Spinal cord (tissue), 10 donors: ENCODE data around the gene APIP. TPM values are rescaled to one million over a fixed set of nuclear protein-coding genes. Genes with fewer than 3 reads are reported as not detected.

ENCODE experiments used
- DNase-seq, 6 donors: peaks; one replicate each; pipeline versions ENCODE4 v3.0.0 to v3.0.0-alpha.2; 2013 to 2015; ENCODE audit warnings: low spot score in 6 of 6, low read depth in 4 of 6
- H3K27ac ChIP-seq: one replicate; pipeline ENCODE4 v1.5.1; 2013; ENCODE audit warnings: low read depth, low read length, control low read depth
- H3K27me3 ChIP-seq: one replicate; pipeline ENCODE4 v1.6.1; 2013; ENCODE audit warnings: low read length; ENCODE audit not compliant: control insufficient read depth, insufficient read depth
- H3K36me3 ChIP-seq: one replicate; pipeline ENCODE4 v1.6.1; 2013; ENCODE audit warnings: low read length; ENCODE audit not compliant: control insufficient read depth, insufficient read depth
- H3K4me1 ChIP-seq: one replicate; pipeline ENCODE4 v1.6.1; 2013; ENCODE audit warnings: low read length; ENCODE audit not compliant: control insufficient read depth, insufficient read depth
- H3K4me3 ChIP-seq: one replicate; pipeline ENCODE4 v1.5.1; 2013; ENCODE audit warnings: low read depth, low read length, control low read depth
- H3K9me3 ChIP-seq: one replicate; pipeline ENCODE4 v1.6.1; 2013; ENCODE audit warnings: low read length; ENCODE audit not compliant: control insufficient read depth, insufficient read depth
- WGBS: methylation state at CpG from one replicate; pipeline ENCODE4 v1.1.5; 2013; ENCODE audit warnings: missing lambda C conversion rate; ENCODE audit not compliant: insufficient coverage; 5-methylcytosine and 5-hydroxymethylcytosine counted together
- polyA plus RNA-seq, 2 donors: library from polyadenylated mRNA; unstranded; fragments of 120-200 nt; gene quantifications; one replicate each; pipeline ENCODE4 v1.2.1, GENCODE V29; 2013; ENCODE audit not compliant: insufficient read length in 2 of 2
- total RNA-seq, 2 donors: library from RNA; depleted of rRNA in 1 of 2; stranded (reverse); fragments of 120-200 nt in 1 of 2; fragments of >200 nt in 1 of 2; gene quantifications; one replicate each; pipeline versions ENCODE4 v1.2.3 to v1.2.4, GENCODE V29; 2013 to 2014
- donor health status: healthy.

Gene APIP
- total and polyA plus RNA-seq, 4 donors, result 24.2 to 43.1 (median 32.6) TPM

DNA sequence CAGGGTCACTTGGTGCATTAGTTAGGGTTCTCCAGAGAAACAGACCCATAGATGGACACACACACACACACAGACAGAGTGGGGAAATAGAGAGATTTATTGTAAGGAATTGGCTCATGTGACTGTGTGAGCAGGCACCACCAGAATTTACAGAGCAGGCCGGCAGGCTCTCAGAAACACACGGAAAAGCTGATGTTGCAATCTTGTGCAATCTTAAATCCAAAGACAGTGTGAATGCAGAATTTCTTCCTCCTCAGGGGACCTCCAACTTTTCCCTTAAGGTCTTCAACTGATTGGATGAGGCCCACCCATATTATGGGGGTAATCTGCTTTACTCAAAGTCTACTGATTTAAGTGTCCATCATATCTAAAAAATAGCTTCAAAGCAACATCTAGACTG, 49.8 kb downstream of the APIP start:
- no peaks in the 10 kb centered on the region for H3K4me1 ChIP-seq
- H3K36me3 ChIP-seq, result no peaks in the 10 kb centered on the region
- no peak overlapping the region for H3K27ac ChIP-seq
- no peak overlapping the region for H3K4me3 ChIP-seq
- H3K27me3 ChIP-seq, result no peaks in the 10 kb centered on the region
- 100% methylated on average over 2 of the region's 2 CpGs for WGBS
- no peak for DNase-seq
- H3K9me3 ChIP-seq, result no peaks in the 10 kb centered on the region

DNA sequence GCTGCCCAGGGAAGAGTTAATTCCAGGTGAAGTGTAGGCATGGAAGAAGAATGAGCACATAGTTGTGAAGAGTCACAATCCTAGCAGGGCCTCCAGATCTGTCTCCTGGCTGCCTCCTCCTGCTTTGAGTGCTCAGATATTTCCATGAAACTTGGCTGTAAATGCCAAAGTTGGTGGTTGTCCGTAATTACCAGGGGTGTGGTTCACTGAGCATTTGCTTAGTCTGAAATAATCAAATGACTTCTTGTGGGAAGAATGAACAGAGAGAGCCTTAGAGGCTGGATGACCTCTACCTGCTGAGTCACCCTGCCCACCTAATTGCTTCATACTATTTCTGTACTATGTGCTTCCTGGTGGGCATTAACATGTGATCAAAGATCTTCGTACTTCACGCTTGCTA, 50.9 kb downstream of the APIP start:
- 95% methylated on average over 3 of the region's 3 CpGs for WGBS
- Histone ChIP-seq H3K4me1 (no peaks in the 10 kb centered on the region), H3K9me3 (no peaks in the 10 kb centered on the region), H3K27ac (no peak overlapping the region), H3K36me3 (no peaks in the 10 kb centered on the region), H3K27me3 (no peaks in the 10 kb centered on the region), H3K4me3 (no peak overlapping the region)
- no peak for DNase-seq

- no peak overlapping the region for H3K27ac ChIP-seq
- WGBS, result 92% methylated on average over 1 of the region's 2 CpGs
- no peaks in the 10 kb centered on the region for H3K4me1 ChIP-seq
- no peak for DNase-seq
- H3K4me3 ChIP-seq, result no peak overlapping the region
- no peaks in the 10 kb centered on the region for H3K9me3 ChIP-seq
- H3K27me3 ChIP-seq, result no peaks in the 10 kb centered on the region
- no peaks in the 10 kb centered on the region for H3K36me3 ChIP-seq
Observed at GRCh38 chr11:34864424-34864823, 51.8 kb downstream of the APIP start.

DNA sequence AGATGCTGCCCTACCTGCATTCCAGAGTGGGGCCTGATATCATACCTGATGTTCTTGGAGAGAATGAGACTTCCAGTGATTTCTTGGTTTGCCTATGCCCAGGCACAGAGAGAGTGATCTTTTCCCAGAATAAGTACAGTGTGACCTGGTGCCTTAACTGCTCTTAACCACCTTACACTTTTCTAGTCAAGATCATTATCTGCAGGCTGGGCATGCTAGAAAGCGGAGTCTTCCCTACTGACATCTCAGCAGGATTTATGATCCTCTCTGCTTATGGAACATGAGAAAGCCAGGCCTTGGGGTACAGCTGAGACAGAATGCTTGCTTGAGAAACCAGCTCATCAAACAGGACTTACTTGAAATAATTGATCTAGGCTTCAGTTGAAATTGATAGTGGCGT, 53.1 kb downstream of the APIP start:
- Histone ChIP-seq H3K27me3 (no peaks in the 10 kb centered on the region), H3K4me3 (no peak overlapping the region), H3K9me3 (no peaks in the 10 kb centered on the region), H3K4me1 (no peaks in the 10 kb centered on the region), H3K27ac (no peak overlapping the region), H3K36me3 (no peaks in the 10 kb centered on the region)
- DNase-seq, result no peak
- 86% methylated on average over 1 of the region's 2 CpGs for WGBS

DNA sequence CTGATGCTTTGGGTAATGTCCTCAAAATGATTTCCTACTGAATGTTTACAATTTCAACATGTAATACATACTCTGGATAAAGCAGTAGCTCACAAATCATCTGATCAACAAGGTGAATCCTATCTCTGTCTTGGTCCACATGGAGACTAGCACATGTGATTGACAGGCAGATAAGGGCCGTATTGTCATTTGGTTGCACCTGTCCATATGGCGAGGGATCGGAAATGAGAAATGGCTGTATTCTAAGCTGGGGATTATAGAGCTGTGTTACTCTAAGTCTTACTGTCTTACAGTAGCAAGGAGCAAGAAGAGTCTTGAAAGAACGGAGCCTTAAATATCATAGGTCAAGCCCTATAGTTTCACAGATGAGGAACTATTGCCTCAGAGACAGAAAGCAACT, 55.7 kb downstream of the APIP start:
- Histone ChIP-seq H3K4me1 (no peaks in the 10 kb centered on the region), H3K36me3 (no peaks in the 10 kb centered on the region), H3K27ac (no peak overlapping the region), H3K9me3 (no peaks in the 10 kb centered on the region), H3K27me3 (no peaks in the 10 kb centered on the region), H3K4me3 (no peak overlapping the region)
- no peak for DNase-seq
- WGBS, result 89% methylated on average over 3 of the region's 4 CpGs

DNA sequence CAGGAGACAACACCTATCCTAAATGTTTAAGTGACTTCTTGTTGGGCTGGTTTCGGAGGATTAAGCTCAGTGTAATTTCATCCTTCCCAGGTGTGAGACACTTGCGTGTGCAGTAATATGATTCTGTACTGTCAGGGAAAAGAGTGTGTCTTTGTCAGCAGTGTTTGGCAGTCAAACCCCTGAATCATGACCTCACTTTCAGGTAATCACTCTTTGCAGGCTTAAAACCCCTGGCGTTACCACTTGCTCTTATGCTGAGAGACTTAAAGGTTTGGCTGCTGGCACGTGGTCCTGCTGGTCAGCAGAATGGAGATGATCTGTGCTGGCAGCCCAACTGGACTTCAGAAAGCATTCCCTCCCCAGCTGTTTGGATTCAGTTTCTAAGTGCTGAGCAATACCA, 56.1 kb downstream of the APIP start:
- peak in 1 of 6 donors; percentile 24 for DNase-seq
- no peaks in the 10 kb centered on the region for H3K9me3 ChIP-seq
- no peaks in the 10 kb centered on the region for H3K4me1 ChIP-seq
- WGBS, result 55% methylated on average over 2 of the region's 4 CpGs
- H3K36me3 ChIP-seq, result no peaks in the 10 kb centered on the region
- no peaks in the 10 kb centered on the region for H3K27me3 ChIP-seq
- no peak overlapping the region for H3K4me3 ChIP-seq
- no peak overlapping the region for H3K27ac ChIP-seq

- no peak for DNase-seq
- H3K4me3 ChIP-seq, result no peak overlapping the region
- H3K27ac ChIP-seq, result no peak overlapping the region
- WGBS, result no CpG with 5 or more reads among the region's 2 CpGs
- H3K36me3 ChIP-seq, result no peaks in the 10 kb centered on the region
- H3K4me1 ChIP-seq, result no peaks in the 10 kb centered on the region
- H3K9me3 ChIP-seq, result no peaks in the 10 kb centered on the region
- no peaks in the 10 kb centered on the region for H3K27me3 ChIP-seq
Observed at GRCh38 chr11:34859496-34859895, 56.7 kb downstream of the APIP start.

DNA sequence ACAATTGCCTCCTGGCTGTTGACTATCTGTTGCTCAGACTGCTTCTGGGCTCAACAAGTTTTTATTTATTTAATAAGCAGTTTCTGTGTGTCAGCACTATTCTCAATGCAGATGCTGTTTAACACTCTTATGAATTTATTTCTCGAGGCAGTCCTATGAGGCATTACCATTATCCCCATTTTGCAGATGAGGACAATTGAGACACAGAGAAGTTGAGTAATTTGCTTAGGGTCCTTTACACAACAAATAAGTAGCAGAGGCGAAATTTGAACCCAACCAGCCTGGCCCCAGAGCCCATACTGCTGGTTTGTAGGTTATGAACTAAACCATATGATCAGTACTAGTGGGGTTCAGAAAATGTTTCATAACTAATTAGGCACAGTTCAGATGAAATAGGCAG, 58.7 kb downstream of the APIP start:
- DNase-seq, result no peak
- 80% methylated on average over 1 of the region's 2 CpGs for WGBS
- Histone ChIP-seq H3K4me3 (no peak overlapping the region), H3K4me1 (no peaks in the 10 kb centered on the region), H3K9me3 (no peaks in the 10 kb centered on the region), H3K27me3 (no peaks in the 10 kb centered on the region), H3K27ac (no peak overlapping the region), H3K36me3 (no peaks in the 10 kb centered on the region)

DNA sequence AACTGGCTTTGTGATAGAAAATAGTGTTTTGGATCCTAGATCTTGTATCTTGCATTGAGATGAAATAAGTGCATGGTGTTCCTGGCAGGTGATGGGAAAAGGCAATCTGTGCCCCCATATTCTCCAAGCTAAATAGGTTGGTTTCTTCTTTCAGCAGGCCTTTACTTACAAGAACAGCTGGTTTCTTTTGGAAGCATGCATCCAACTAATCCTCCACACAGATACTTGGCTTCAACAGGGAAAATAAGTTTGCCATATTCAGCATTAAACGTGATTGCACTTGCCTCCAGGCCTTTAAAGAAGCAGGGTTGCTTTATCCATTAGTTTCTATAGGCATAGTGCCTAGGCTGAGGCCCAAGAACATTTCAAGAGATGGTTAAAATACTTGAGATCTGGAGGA, 59.9 kb downstream of the APIP start:
- H3K4me3 ChIP-seq, result no peak overlapping the region
- no peaks in the 10 kb centered on the region for H3K27me3 ChIP-seq
- no peaks in the 10 kb centered on the region for H3K9me3 ChIP-seq
- H3K36me3 ChIP-seq, result no peaks in the 10 kb centered on the region
- no peak overlapping the region for H3K27ac ChIP-seq
- no CpG with 5 or more reads among the region's 1 CpG for WGBS
- no peak for DNase-seq
- no peaks in the 10 kb centered on the region for H3K4me1 ChIP-seq

- no peak overlapping the region for H3K4me3 ChIP-seq
- no peaks in the 10 kb centered on the region for H3K27me3 ChIP-seq
- H3K4me1 ChIP-seq, result no peaks in the 10 kb centered on the region
- DNase-seq, result no peak
- H3K27ac ChIP-seq, result no peak overlapping the region
- no peaks in the 10 kb centered on the region for H3K9me3 ChIP-seq
- WGBS, result 29% methylated on average over 1 of the region's 3 CpGs
- H3K36me3 ChIP-seq, result no peaks in the 10 kb centered on the region
Observed at GRCh38 chr11:34855754-34856095, 60.5 kb downstream of the APIP start.
